ENCODE data around the gene SH3D19. TPM values are rescaled to one million over a fixed set of nuclear protein-coding genes. Genes with fewer than 3 reads are reported as not detected.

The SH3D19 gene
- polyA plus RNA-seq, 2 donors = 19.1 to 22.8 TPM

DNA sequence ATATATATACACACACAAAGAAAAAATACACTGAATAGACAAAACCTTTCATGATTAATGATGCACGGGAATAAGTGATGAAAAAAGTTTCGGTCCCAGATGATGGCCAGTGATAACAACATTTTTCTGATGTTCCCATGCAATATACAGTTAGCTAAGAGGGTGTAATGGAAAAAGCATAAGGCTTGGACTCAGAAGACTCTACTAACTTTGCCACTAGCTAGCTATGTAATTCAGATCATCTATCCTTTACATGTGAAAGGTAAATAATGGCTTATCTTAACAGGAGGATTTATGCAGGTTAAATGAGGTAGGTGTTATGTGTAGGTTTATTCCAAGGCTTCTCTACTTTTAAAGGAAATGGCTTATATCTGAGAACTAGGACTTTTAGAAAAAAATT, 221.6 kb downstream of the SH3D19 start:
- 72 to 79% methylated on average over 2 of the region's 2 CpGs for WGBS, 2 donors
- H3K4me3 ChIP-seq (ENCODE audit: low read depth in 1 of 2, low read length in 2 of 2) = no peak overlapping the region
- peaks cover 4 to 5% of the 10 kb centered on the region in 2 donors for H3K36me3 ChIP-seq (ENCODE audit: control insufficient read depth in 2 of 2, insufficient read depth in 2 of 2, low read length in 1 of 2)
- H3K9me3 ChIP-seq (ENCODE audit: control insufficient read depth in 2 of 2, insufficient read depth in 1 of 2, low read depth in 1 of 2, low read length in 1 of 2) = no peaks in the 10 kb centered on the region
- no peaks in the 10 kb centered on the region for H3K4me1 ChIP-seq (ENCODE audit: control insufficient read depth in 2 of 2, insufficient read depth in 2 of 2, low read length in 1 of 2)
- H3K27ac ChIP-seq (ENCODE audit: low read depth in 2 of 2, low read length in 1 of 2) = no peak overlapping the region
- no peaks in the 10 kb centered on the region for H3K27me3 ChIP-seq (ENCODE audit: control insufficient read depth in 1 of 2, insufficient read depth in 2 of 2, low read length in 2 of 2)

DNA sequence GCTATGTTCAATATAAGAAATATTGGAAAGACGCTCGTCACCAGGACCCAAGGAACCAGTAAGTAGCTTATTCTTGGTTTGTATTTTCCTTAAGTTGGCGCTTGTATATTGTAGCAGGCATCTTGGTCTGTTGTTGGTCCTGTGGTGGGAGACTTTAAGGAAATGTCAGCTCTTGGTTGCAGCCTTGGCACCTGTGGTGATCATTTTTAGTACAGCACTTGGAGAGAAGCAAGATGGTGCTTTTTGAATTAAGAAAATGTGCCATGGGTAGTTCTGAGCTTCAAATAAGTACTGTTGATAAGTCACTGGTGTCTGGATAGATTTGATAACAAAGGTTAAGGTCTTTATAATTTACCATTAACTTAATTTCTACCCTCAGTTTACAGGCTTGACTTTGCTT, 224.9 kb downstream of the SH3D19 start:
- Histone ChIP-seq H3K27me3 (ENCODE audit: control insufficient read depth in 1 of 2, insufficient read depth in 2 of 2, low read length in 2 of 2) (no peaks in the 10 kb centered on the region), H3K4me1 (ENCODE audit: control insufficient read depth in 2 of 2, insufficient read depth in 2 of 2, low read length in 1 of 2) (no peaks in the 10 kb centered on the region), H3K4me3 (ENCODE audit: low read depth in 1 of 2, low read length in 2 of 2) (peak overlapping the region; percentile 24 to 65), H3K36me3 (ENCODE audit: control insufficient read depth in 2 of 2, insufficient read depth in 2 of 2, low read length in 1 of 2) (peaks cover 0 to 4% of the 10 kb centered on the region in 2 donors), H3K9me3 (ENCODE audit: control insufficient read depth in 2 of 2, insufficient read depth in 1 of 2, low read depth in 1 of 2, low read length in 1 of 2) (no peaks in the 10 kb centered on the region), H3K27ac (ENCODE audit: low read depth in 2 of 2, low read length in 1 of 2) (no peak overlapping the region)
- 6 to 7% methylated on average over 3 of the region's 3 CpGs for WGBS, 2 donors

DNA sequence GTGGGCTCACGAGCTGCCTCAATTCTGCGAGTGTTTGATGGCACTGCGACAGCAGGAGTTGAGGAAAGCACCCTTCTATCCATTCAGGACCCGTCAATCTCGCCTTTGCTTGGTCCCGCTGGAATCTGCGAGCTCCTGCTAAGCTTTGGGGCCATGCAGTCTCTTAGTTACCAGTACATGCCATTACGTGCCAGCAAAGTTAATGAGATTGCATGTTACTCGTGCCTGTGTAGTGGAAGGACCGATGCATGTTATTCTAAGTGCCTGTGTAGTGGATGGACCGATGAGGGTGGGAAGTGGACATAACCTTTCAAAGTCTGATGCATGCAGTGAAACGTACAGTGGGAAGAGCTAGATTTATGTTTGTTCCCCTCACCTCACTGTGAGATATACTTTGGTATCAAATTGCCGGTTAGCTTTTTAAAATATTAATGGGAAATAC, 225.4 kb downstream of the SH3D19 start:
- Histone ChIP-seq H3K4me3 (ENCODE audit: low read depth in 1 of 2, low read length in 2 of 2) (peak overlapping the region; percentile 65 to 89), H3K27ac (ENCODE audit: low read depth in 2 of 2, low read length in 1 of 2) (peak overlapping the region; percentile 85 to 95), H3K4me1 (ENCODE audit: control insufficient read depth in 2 of 2, insufficient read depth in 2 of 2, low read length in 1 of 2) (no peaks in the 10 kb centered on the region), H3K36me3 (ENCODE audit: control insufficient read depth in 2 of 2, insufficient read depth in 2 of 2, low read length in 1 of 2) (peaks cover 0 to 4% of the 10 kb centered on the region in 2 donors), H3K9me3 (ENCODE audit: control insufficient read depth in 2 of 2, insufficient read depth in 1 of 2, low read depth in 1 of 2, low read length in 1 of 2) (no peaks in the 10 kb centered on the region), H3K27me3 (ENCODE audit: control insufficient read depth in 1 of 2, insufficient read depth in 2 of 2, low read length in 2 of 2) (no peaks in the 10 kb centered on the region)
- WGBS, 2 donors = 0 to 1% methylated on average over 13 of the region's 13 CpGs

DNA sequence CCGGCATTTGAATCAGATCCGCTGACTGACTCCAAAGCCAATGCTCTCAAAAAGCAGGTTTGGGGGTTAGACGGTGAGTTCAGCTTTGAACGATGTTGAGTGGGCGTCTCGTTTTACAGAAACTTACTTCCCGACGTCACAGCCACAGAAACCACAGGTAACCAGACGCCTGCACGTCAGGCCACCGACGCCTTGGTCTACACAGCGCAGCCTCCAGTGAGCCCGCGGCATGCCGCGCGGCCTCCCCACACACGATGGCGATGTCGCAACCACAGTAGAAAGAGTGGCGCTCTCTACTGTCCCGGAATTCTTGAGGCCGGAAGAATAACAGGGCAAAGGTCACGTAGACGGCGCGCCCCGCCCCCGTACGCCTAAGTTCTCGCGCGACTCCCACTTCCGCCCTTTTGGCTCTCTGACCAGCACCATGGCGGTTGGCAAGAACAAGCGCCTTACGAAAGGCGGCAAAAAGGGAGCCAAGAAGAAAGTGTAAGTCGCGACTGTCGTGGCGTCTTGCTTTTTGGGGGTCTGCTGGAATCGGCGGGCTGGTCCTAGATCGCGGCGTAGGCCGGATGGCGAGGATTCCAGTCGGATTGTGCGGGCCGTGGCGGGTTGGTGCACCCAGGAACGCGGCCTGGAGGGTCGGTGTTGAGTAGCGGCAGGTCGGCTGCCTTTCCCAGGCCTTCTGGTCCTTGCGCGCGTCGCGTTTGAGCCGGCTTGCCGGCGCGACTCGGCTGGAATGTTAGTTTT, 226.0 kb downstream of the SH3D19 start, which contains the start of gene RPS3A:
RPS3A (plus strand) TSS at position 400 of the 747 bp plus-strand sequence; CDS start at position 425, 25 bp downstream.
- H3K9me3 ChIP-seq (ENCODE audit: control insufficient read depth in 2 of 2, insufficient read depth in 1 of 2, low read depth in 1 of 2, low read length in 1 of 2) = no peaks in the 10 kb centered on the region
- 1 to 2% methylated on average over 69 of the region's 69 CpGs for WGBS, 2 donors
- H3K27ac ChIP-seq (ENCODE audit: low read depth in 2 of 2, low read length in 1 of 2) = peak within 1 kb of the TSS; percentile 85 to 95
- peak within 1 kb of the TSS; percentile 65 to 89 for H3K4me3 ChIP-seq (ENCODE audit: low read depth in 1 of 2, low read length in 2 of 2)
- no peaks in the 10 kb centered on the region for H3K27me3 ChIP-seq (ENCODE audit: control insufficient read depth in 1 of 2, insufficient read depth in 2 of 2, low read length in 2 of 2)
- H3K4me1 ChIP-seq (ENCODE audit: control insufficient read depth in 2 of 2, insufficient read depth in 2 of 2, low read length in 1 of 2) = no peaks in the 10 kb centered on the region
- no peaks in the 10 kb centered on the region for H3K36me3 ChIP-seq (ENCODE audit: control insufficient read depth in 2 of 2, insufficient read depth in 2 of 2, low read length in 1 of 2)

DNA sequence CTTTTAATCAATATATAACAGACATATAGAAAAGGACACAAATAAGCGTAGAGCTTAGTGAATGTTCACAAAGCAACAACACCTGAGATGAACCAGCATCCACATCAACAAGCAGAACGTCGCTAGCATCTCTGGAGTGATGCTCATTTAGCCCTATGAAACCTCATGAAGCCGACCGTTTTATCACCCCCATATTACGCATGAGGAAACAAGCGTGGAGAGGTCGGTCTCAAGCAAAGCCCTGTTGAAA, 226.5 kb downstream of the SH3D19 start:
- Histone ChIP-seq H3K9me3 (ENCODE audit: control insufficient read depth in 2 of 2, insufficient read depth in 1 of 2, low read depth in 1 of 2, low read length in 1 of 2) (no peaks in the 10 kb centered on the region), H3K27me3 (ENCODE audit: control insufficient read depth in 1 of 2, insufficient read depth in 2 of 2, low read length in 2 of 2) (no peaks in the 10 kb centered on the region), H3K4me1 (ENCODE audit: control insufficient read depth in 2 of 2, insufficient read depth in 2 of 2, low read length in 1 of 2) (no peaks in the 10 kb centered on the region), H3K36me3 (ENCODE audit: control insufficient read depth in 2 of 2, insufficient read depth in 2 of 2, low read length in 1 of 2) (no peaks in the 10 kb centered on the region), H3K27ac (ENCODE audit: low read depth in 2 of 2, low read length in 1 of 2) (peak overlapping the region; percentile 57 to 85), H3K4me3 (ENCODE audit: low read depth in 1 of 2, low read length in 2 of 2) (peak overlapping the region; percentile 28 to 47)
- 15 to 19% methylated on average over 8 of the region's 8 CpGs for WGBS, 2 donors

DNA sequence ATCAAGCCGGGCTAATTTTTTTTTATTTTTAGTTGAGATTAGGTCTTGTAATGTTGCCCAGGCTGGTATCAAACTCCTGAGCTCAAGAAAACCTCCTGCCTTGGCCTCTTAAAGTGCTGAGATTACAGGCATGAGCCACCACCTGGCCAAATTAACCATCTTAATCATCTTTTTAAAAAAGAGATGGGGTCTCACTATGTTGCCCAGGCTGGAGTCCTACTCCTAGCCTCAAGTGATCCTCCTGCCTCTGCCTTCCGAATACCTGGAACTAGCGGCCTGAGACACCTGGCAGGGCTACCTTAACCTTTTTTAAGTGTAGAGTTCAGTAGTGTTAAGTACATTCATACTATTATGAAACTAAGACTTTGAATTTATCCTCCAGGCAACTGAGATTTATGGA, 227.6 kb downstream of the SH3D19 start:
- Histone ChIP-seq H3K27ac (ENCODE audit: low read depth in 2 of 2, low read length in 1 of 2) (no peak overlapping the region), H3K27me3 (ENCODE audit: control insufficient read depth in 1 of 2, insufficient read depth in 2 of 2, low read length in 2 of 2) (no peaks in the 10 kb centered on the region), H3K4me3 (ENCODE audit: low read depth in 1 of 2, low read length in 2 of 2) (no peak overlapping the region), H3K36me3 (ENCODE audit: control insufficient read depth in 2 of 2, insufficient read depth in 2 of 2, low read length in 1 of 2) (no peaks in the 10 kb centered on the region), H3K9me3 (ENCODE audit: control insufficient read depth in 2 of 2, insufficient read depth in 1 of 2, low read depth in 1 of 2, low read length in 1 of 2) (no peaks in the 10 kb centered on the region), H3K4me1 (ENCODE audit: control insufficient read depth in 2 of 2, insufficient read depth in 2 of 2, low read length in 1 of 2) (no peaks in the 10 kb centered on the region)
- WGBS, 2 donors = 93 to 94% methylated on average over 3 of the region's 3 CpGs

DNA sequence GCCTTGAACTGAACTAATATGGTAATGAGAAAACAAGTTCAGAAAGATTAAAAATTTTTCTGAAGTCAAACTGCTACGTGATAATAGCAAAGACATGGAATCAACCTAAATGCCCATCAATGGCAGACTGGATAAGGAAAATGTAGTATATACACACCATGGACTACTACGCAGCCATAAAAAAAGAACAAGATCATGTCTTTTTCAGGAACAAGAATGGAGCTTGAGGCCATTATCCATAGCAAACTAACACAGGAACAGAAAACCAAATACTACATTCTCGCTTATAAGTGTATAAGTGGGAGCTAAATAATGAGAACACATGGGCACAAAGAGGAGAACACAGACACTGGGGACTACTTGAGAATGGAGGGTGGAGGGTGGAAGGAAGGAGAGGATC, 230.3 kb downstream of the SH3D19 start:
- H3K9me3 ChIP-seq (ENCODE audit: control insufficient read depth in 2 of 2, insufficient read depth in 1 of 2, low read depth in 1 of 2, low read length in 1 of 2) = no peaks in the 10 kb centered on the region
- H3K4me1 ChIP-seq (ENCODE audit: control insufficient read depth in 2 of 2, insufficient read depth in 2 of 2, low read length in 1 of 2) = no peaks in the 10 kb centered on the region
- no peaks in the 10 kb centered on the region for H3K36me3 ChIP-seq (ENCODE audit: control insufficient read depth in 2 of 2, insufficient read depth in 2 of 2, low read length in 1 of 2)
- 95 to 96% methylated on average over 3 of the region's 3 CpGs for WGBS, 2 donors
- H3K4me3 ChIP-seq (ENCODE audit: low read depth in 1 of 2, low read length in 2 of 2) = no peak overlapping the region
- H3K27me3 ChIP-seq (ENCODE audit: control insufficient read depth in 1 of 2, insufficient read depth in 2 of 2, low read length in 2 of 2) = no peaks in the 10 kb centered on the region
- no peak overlapping the region for H3K27ac ChIP-seq (ENCODE audit: low read depth in 2 of 2, low read length in 1 of 2)

DNA sequence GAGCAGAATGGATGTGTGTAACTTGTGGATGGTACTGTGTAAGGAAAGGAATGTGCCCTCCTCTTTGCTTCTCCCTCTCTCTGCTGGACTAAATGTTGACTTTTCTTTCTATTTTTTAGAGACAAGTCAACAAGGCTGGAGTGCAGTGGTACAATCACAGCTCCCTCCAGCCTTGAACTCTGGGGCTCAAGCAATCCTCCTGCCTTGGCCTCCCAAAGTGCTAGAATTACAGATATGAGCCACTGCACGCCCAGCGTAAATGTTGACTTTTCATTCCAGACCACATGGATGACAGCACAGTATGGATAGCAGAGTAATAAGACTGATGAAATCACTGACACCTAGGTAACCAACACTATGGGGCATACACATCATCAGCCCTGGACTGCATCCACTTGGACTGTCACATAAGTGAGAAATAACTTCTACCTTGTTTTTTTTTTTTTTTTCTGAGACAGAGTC, 231.1 kb downstream of the SH3D19 start:
- WGBS, 2 donors = 91 to 93% methylated on average over 2 of the region's 2 CpGs
- Histone ChIP-seq H3K4me1 (ENCODE audit: control insufficient read depth in 2 of 2, insufficient read depth in 2 of 2, low read length in 1 of 2) (no peaks in the 10 kb centered on the region), H3K27ac (ENCODE audit: low read depth in 2 of 2, low read length in 1 of 2) (no peak overlapping the region), H3K36me3 (ENCODE audit: control insufficient read depth in 2 of 2, insufficient read depth in 2 of 2, low read length in 1 of 2) (no peaks in the 10 kb centered on the region), H3K9me3 (ENCODE audit: control insufficient read depth in 2 of 2, insufficient read depth in 1 of 2, low read depth in 1 of 2, low read length in 1 of 2) (no peaks in the 10 kb centered on the region), H3K27me3 (ENCODE audit: control insufficient read depth in 1 of 2, insufficient read depth in 2 of 2, low read length in 2 of 2) (no peaks in the 10 kb centered on the region), H3K4me3 (ENCODE audit: low read depth in 1 of 2, low read length in 2 of 2) (no peak overlapping the region)

DNA sequence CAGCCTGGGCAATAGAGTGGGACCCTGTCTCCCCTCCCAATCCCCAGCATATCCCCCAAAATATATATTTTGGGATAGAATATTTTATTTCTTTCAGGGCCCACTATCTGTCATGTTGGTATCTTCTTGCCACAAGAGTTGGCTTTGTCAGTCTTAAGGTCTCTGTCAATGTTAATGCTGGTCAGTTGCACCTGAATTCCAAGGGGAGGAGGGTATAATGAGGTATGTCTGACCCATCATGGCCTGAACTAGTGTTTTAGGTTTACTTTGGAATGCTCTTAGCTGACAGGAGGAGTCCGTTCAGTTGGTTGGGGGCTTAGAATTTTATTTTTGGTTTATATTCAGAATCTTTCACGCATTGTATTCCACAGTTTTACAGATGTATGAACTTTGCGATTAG, 232.2 kb downstream of the SH3D19 start:
- no peaks in the 10 kb centered on the region for H3K9me3 ChIP-seq (ENCODE audit: control insufficient read depth in 2 of 2, insufficient read depth in 1 of 2, low read depth in 1 of 2, low read length in 1 of 2)
- no peak overlapping the region for H3K27ac ChIP-seq (ENCODE audit: low read depth in 2 of 2, low read length in 1 of 2)
- no peak overlapping the region for H3K4me3 ChIP-seq (ENCODE audit: low read depth in 1 of 2, low read length in 2 of 2)
- no peaks in the 10 kb centered on the region for H3K27me3 ChIP-seq (ENCODE audit: control insufficient read depth in 1 of 2, insufficient read depth in 2 of 2, low read length in 2 of 2)
- H3K4me1 ChIP-seq (ENCODE audit: control insufficient read depth in 2 of 2, insufficient read depth in 2 of 2, low read length in 1 of 2) = no peaks in the 10 kb centered on the region
- no peaks in the 10 kb centered on the region for H3K36me3 ChIP-seq (ENCODE audit: control insufficient read depth in 2 of 2, insufficient read depth in 2 of 2, low read length in 1 of 2)
- 67% methylated on average over 3 of the region's 3 CpGs for WGBS, 2 donors

DNA sequence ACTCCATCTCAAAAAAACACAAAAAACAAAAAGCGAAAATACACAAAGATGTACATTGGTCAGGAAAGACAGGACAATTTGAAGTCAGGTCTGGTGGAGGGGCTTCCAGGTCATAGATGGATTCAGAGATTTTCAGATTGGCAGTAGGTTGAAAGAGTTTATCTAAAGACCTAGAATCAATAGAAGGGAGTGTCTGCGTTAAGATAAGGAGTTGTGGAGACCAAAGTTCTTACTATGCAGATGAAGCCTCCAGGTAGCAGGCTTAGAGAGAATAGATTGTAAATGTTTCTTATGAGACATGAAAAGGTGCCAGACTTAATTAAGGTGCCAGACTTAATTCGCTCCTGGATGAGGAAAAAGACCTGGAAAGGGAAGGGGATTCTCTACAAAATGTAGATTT, 232.9 kb downstream of the SH3D19 start:
- Histone ChIP-seq H3K27me3 (ENCODE audit: control insufficient read depth in 1 of 2, insufficient read depth in 2 of 2, low read length in 2 of 2) (no peaks in the 10 kb centered on the region), H3K36me3 (ENCODE audit: control insufficient read depth in 2 of 2, insufficient read depth in 2 of 2, low read length in 1 of 2) (no peaks in the 10 kb centered on the region), H3K9me3 (ENCODE audit: control insufficient read depth in 2 of 2, insufficient read depth in 1 of 2, low read depth in 1 of 2, low read length in 1 of 2) (no peaks in the 10 kb centered on the region), H3K27ac (ENCODE audit: low read depth in 2 of 2, low read length in 1 of 2) (no peak overlapping the region), H3K4me1 (ENCODE audit: control insufficient read depth in 2 of 2, insufficient read depth in 2 of 2, low read length in 1 of 2) (no peaks in the 10 kb centered on the region), H3K4me3 (ENCODE audit: low read depth in 1 of 2, low read length in 2 of 2) (no peak overlapping the region)
- 80% methylated on average over 3 of the region's 3 CpGs for WGBS, 2 donors
